Heart right ventricle (tissue), 16 donors: ENCODE measurements around the gene U2AF1L4. TPM values are rescaled to one million over a fixed set of nuclear protein-coding genes. Genes with fewer than 3 reads are reported as not detected.

Experiments
- ATAC-seq, 8 donors: fragments of 200-7000 bp; cut with Tn5 transposase; one replicate each; pipeline ENCODE4 v1.9.1; 2020; ENCODE audit warnings: mild to moderate bottlenecking in 8 of 8, moderate library complexity in 8 of 8, moderate number of reproducible peaks in 1 of 8
- DNase-seq, 2 donors: peaks; one replicate each; pipeline ENCODE4 v3.0.0-alpha.2; 2020
- H3K27ac ChIP-seq, 10 donors: fragments of 200-600 bp; sonication (generic) in 2 of 10; one replicate each; pipeline versions ENCODE4 v1.5.0 to v1.8.0; 2020 to 2022; ENCODE audit warnings: mild to moderate bottlenecking in 3 of 10
- H3K27me3 ChIP-seq, 7 donors: fragments of 200-600 bp; one replicate each; pipeline ENCODE4 v1.8.0; 2021 to 2022; ENCODE audit warnings: mild to moderate bottlenecking in 2 of 7
- H3K36me3 ChIP-seq, 9 donors: fragments of 200-600 bp; sonication (generic) in 1 of 9; one replicate each; pipeline versions ENCODE4 v1.5.0 to v1.8.0; 2020 to 2022; ENCODE audit warnings: mild to moderate bottlenecking in 2 of 9
- H3K4me1 ChIP-seq, 9 donors: fragments of 200-600 bp; sonication (generic) in 1 of 9; one replicate each; pipeline versions ENCODE4 v1.5.0 to v1.8.0; 2020 to 2022; ENCODE audit warnings: mild to moderate bottlenecking in 4 of 9
- H3K4me3 ChIP-seq, 10 donors: fragments of 200-600 bp; sonication (generic) in 2 of 10; one replicate each; pipeline versions ENCODE4 v1.5.0 to v1.8.0; 2020 to 2022; ENCODE audit warnings: mild to moderate bottlenecking in 7 of 10, moderate library complexity in 2 of 10
- H3K9me3 ChIP-seq, 11 donors: fragments of 200-600 bp in 10 of 11; sonication (generic) in 2 of 11; one replicate each; pipeline versions ENCODE4 v1.5.0 to v1.8.0; 2013 to 2022; ENCODE audit warnings: mild to moderate bottlenecking in 2 of 11, control low read depth in 1 of 11, moderate library complexity in 1 of 11
- CTCF ChIP-seq, 9 donors: fragments of 200-600 bp; sonication (generic) in 2 of 9; IDR thresholded peaks; one replicate each; pipeline versions ENCODE4 v1.5.0 to v1.8.0; 2021 to 2022; ENCODE audit warnings: antibody characterized with exemption in 9 of 9, mild to moderate bottlenecking in 5 of 9, moderate library complexity in 1 of 9
- WGBS, 2 donors: extraction: QIAGEN DNeasy Blood & Tissue Kit; methylation state at CpG; one replicate each; pipeline ENCODE4 v1.1.7; 2013; ENCODE audit warnings: inconsistent platforms in 1 of 2; 5-methylcytosine and 5-hydroxymethylcytosine counted together
- intact Hi-C, 10 donors: fragments of 100-400 bp; cut with DNase I; formaldehyde crosslinking; loops; one replicate each; pipeline versions ENCODE4 v1.11.1 to v1.14.2; 2022
- polyA plus RNA-seq, 2 donors: library from polyadenylated mRNA; stranded (reverse); fragments of 200-250 nt; gene quantifications; one replicate each; pipeline ENCODE4 v1.2.3, GENCODE V29; 2013
- total RNA-seq, 10 donors: library from RNA; stranded (reverse); fragmentation: NEBNext Ultra II Directional in 3 of 10; extraction: Animal tissue kit (Norgen Biotek cat#: 25700) in 3 of 10; gene quantifications; one replicate each; pipeline versions ENCODE4 v1.2.1 to v1.2.4, GENCODE V29; 2021 to 2023
- donor health status: Arrhythmogenic right ventricular cardiomyopathy.
- donor health status: ischemic (EF 13 %, LVEDD 7.1; RV severe dilation, severe dysfunction).
- donor health status: healthy with polysubstance abuse.
- donor health status: DM: no; HTN: yes; CAD: no.
- donor health status: DM: no; HTN: no; CAD: no.
- donor health status: ischemic (EF 25% LVEDD 6.9; RV normal size, moderate dysfunction).
- donor health status: ischemic (EF 25% LVEDD 5.7; RV mildly dilated, moderate dysfunction).
- donor health status: healthy.
- donor health status: DM: yes; HTN: yes; CAD: no.
- donor health status: Ischemic cardiomyopathy.
- donor health status: ischemic (EF 35%, LVEDD 5.7; RV mildly dilated, moderate dysfunction).
- donor health status: nonischemic (EF 11% LVEDD 7.7; RV severe dilation, severe dysfunction).
- donor health status: DM: yes; HTN: yes; CAD: no.
- donor health status: PGD.
- donor health status: ischemic (EF 29% LVEDD 5.4; RV normal size, mild dysfunction).
- donor health status: nonischemic (EF 23%, LVEDD 6.1; RV moderate dilation, normal function).

Gene U2AF1L4
- total and polyA plus RNA-seq, 12 donors: 11.5 to 57.7 (median 20.3) TPM

GRCh38 chr19:35720648-35721047 is 24.6 kb downstream of the U2AF1L4 start:
- intact Hi-C loops: no loop called here
- TF ChIP-seq CTCF (IDR thresholded peaks at IDR 0.05): no peak
- Histone ChIP-seq H3K36me3 (peaks cover 0 to 62% (median 44%) of the 10 kb centered on the region in 9 donors), H3K4me3 (no peak overlapping the region), H3K27me3 (no peaks in the 10 kb centered on the region), H3K9me3 (no peaks in the 10 kb centered on the region), H3K27ac (no peak overlapping the region), H3K4me1 (peaks cover 6 to 29% (median 22%) of the 10 kb centered on the region in 9 donors)
- ATAC-seq (no peak), DNase-seq (no peak)
- 80 to 83% methylated on average over 17 of the region's 17 CpGs for WGBS, 2 donors

GRCh38 chr19:35720163-35720524 is 25.1 kb downstream of the U2AF1L4 start:
- peaks cover 0 to 57% (median 39%) of the 10 kb centered on the region in 9 donors for H3K36me3 ChIP-seq
- H3K27me3 ChIP-seq: no peaks in the 10 kb centered on the region
- 89 to 93% methylated on average over 9 of the region's 9 CpGs for WGBS, 2 donors
- no peaks in the 10 kb centered on the region for H3K9me3 ChIP-seq
- intact Hi-C loops: no loop called here
- peaks cover 6 to 34% (median 27%) of the 10 kb centered on the region in 9 donors for H3K4me1 ChIP-seq
- H3K4me3 ChIP-seq: no peak overlapping the region
- peak overlapping the region in 2 of 10 donors; percentile 23 for H3K27ac ChIP-seq
- ATAC-seq (no peak), DNase-seq (no peak)
- no peak for TF ChIP-seq CTCF (IDR thresholded peaks at IDR 0.05)

GRCh38 chr19:35719402-35720162 is 25.6 kb downstream of the U2AF1L4 start:
- no peak for DNase-seq
- ATAC-seq: no peak
- intact Hi-C loops: loop anchor here in 7 of 10 donors (2.0 to 10.0 kb wide), 7 partner anchors 25 to 207 kb away; partner anchors contain the start of genes TMEM147 (in 4 of the 7), DMKN (in 1 of the 7), PSENEN (in 1 of the 7) and U2AF1L4 (in 1 of the 7)
- Histone ChIP-seq H3K4me3 (peak overlapping the region in 4 of 10 donors; percentile 68 to 98 (median 84)), H3K36me3 (peaks cover 0 to 52% (median 33%) of the 10 kb centered on the region in 9 donors), H3K9me3 (no peaks in the 10 kb centered on the region), H3K4me1 (peaks cover 6 to 34% (median 27%) of the 10 kb centered on the region in 9 donors), H3K27me3 (no peaks in the 10 kb centered on the region), H3K27ac (peak overlapping the region in 3 of 10 donors; percentile 23 to 93 (median 23))
- 84 to 87% methylated on average over 32 of the region's 32 CpGs for WGBS, 2 donors
- TF ChIP-seq CTCF (IDR thresholded peaks at IDR 0.05): no peak

GRCh38 chr19:35718345-35719041 is 26.7 kb downstream of the U2AF1L4 start:
- Histone ChIP-seq H3K9me3 (no peaks in the 10 kb centered on the region), H3K27ac (peak overlapping the region; percentile 78 to 97 (median 90)), H3K4me1 (peaks cover 6 to 34% (median 27%) of the 10 kb centered on the region in 9 donors), H3K36me3 (peaks cover 0 to 41% (median 23%) of the 10 kb centered on the region in 9 donors), H3K4me3 (peak overlapping the region; percentile 68 to 98 (median 84)), H3K27me3 (no peaks in the 10 kb centered on the region)
- 1 to 2% methylated on average over 42 of the region's 42 CpGs for WGBS, 2 donors
- DNase-seq (peak; percentile 40 to 49), ATAC-seq (no peak)
- intact Hi-C loops: loop anchor here in 7 of 10 donors (2.0 to 10.0 kb wide), 7 partner anchors 26 to 206 kb away; partner anchors contain the start of genes TMEM147 (in 4 of the 7), DMKN (in 1 of the 7), PSENEN (in 1 of the 7) and U2AF1L4 (in 1 of the 7)
- TF ChIP-seq CTCF (IDR thresholded peaks at IDR 0.05): no peak
